GM12891 (cell line): ENCODE measurements around the gene MAPKBP1.

Experiments
- POLR2A ChIP-seq: IDR thresholded peaks from 2 replicates; pipeline ENCODE4 v1.6.1; 2011; ENCODE audit warnings: low read depth, low read length, control low read depth
- POLR2AphosphoS5 ChIP-seq: IDR thresholded peaks from 2 replicates; pipeline ENCODE4 v1.6.1; 2011; ENCODE audit warnings: low read depth, low read length, control low read depth
- TAF1 ChIP-seq: IDR thresholded peaks from 2 replicates; pipeline ENCODE4 v1.6.1; 2011; ENCODE audit warnings: low read depth, low read length, control low read depth

- TF ChIP-seq POLR2A: no peak
- no peak for TF ChIP-seq POLR2AphosphoS5
- TF ChIP-seq TAF1: no peak
These were observed 15.0 kb downstream of the MAPKBP1 start for GRCh38 chr15:41789236-41789635.
